Iris pigment epithelial cell (primary cell): Measurements from ENCODE around the gene BNC2.

ENCODE experiments used
- DNase-seq: peaks from one replicate; pipeline ENCODE4 v3.0.0-alpha.2; 2011; ENCODE audit warnings: low read depth

The BNC2 gene

GRCh38 chr9:16450043-16450442 lies 420.4 kb downstream of the BNC2 start:
- DNase-seq = no peak

DNA sequence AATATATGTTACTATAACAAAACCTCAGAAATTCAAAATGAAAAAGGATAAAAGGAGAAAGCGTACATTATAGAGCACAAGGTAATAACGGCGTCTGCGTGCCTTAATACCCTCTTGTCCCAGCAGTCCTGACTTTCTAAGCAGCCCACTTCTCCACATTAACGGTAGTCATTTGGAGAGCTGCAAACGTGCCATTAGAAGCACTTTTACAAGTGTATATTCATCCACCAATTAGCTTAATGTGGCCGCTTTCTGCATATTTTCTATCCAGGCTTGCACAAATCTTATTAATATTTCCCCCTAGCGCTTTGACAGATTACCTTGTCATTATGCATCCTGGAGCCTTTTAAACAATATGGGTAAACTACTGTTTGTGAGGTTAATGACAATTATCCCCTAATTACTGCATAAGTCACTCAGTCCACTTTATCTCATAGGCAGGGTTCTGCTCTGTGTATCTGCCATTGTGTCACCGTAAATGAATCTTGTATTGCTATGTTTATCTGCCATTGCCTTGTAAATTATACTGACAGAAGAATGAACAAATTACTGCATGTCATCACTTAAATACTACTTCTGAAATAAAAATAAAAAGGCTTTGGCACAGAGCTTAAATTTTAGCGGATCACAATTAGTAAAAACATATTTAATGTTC lies 421.3 kb downstream of the BNC2 start:
- DNase-seq = no peak

DNA sequence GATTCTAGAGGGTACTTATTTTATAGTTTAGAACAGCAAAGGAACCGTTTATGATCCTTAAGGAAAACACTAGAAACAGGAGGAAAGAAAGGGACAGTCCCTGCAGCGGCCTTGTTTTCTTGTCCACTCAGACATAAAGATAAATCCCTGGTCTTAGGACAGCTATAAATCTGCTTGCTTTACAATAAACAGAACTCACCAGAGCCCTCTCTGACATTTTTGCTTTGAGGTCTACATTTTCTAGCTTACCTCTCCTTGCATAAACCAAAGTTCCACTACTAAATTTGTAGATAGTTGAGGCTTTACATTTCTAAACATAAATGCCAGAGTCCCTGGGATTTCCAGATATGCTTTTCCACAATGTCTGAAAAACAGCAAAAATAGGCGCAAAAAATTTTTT lies 422.5 kb downstream of the BNC2 start:
- DNase-seq = no peak

- DNase-seq = no peak
Measured at GRCh38 chr9:16446636-16447035, 423.8 kb downstream of the BNC2 start.

- peak; percentile 78 for DNase-seq
Measured at GRCh38 chr9:16445141-16445920, 425.1 kb downstream of the BNC2 start.

DNA sequence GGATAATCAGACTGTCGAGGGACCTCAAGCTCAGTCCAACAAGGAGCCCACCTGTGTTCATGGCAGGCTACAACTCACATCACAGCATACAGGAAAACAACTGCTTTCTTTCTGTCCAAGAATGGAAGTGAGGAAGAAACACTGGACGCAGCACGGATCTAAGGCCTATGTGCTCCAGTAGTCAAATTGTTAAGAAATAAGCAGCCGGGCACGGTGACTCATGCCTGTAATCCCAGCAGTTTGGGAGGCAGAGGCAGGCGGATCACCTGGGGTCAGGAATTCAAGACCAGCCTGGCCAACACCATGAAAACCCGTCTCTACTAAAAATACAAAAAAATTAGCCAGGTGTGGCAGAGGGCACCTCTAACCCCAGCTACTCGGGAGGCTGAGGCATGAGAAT lies 427.8 kb downstream of the BNC2 start:
- DNase-seq = peak; percentile 84

GRCh38 chr9:16441791-16442190 lies 428.7 kb downstream of the BNC2 start:
- DNase-seq = no peak

GRCh38 chr9:16438831-16439230 lies 431.6 kb downstream of the BNC2 start:
- DNase-seq = peak; percentile 50

DNA sequence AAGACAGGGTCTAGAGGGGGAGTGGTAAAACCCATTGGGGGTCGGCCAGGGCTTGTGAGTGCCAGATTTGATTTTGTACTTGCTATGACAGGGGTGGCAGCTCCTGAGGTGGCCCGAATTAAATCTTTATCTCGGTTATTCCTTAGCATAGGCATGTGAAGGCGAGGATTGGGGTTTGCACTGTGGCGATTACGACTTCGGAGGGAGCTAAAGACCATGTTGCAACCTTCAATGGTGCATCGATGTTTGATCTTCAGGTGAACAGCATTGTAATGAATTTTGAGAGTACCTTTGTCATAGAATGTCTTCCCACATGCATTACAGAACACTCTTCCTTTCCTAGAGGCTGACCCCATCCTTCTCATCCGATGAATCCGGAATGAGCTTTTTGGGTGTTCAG lies 433.9 kb downstream of the BNC2 start:
- no peak for DNase-seq

DNA sequence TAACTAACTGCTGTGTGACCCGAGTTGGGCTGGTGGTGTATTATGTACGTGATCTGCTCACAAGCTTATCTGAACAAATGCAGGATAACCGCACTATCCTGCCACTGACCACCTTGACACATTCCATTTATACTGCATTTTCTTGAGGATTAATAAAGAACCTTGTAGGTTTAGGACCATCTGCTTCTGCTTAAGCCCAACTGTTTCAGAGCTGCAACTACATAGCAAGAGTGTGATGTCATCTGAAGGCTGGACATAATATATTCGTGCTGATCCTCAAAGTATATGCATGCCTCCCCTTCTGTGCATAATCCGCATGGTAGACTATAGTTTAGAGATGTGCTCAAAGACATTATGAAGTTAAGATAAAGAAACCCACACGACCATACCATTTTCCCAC lies 435.9 kb downstream of the BNC2 start:
- peak; percentile 92 for DNase-seq

GRCh38 chr9:16433494-16433893 lies 437.0 kb downstream of the BNC2 start:
- DNase-seq = no peak

- DNase-seq = peak; percentile 60
Measured at GRCh38 chr9:16431666-16432392, 438.6 kb downstream of the BNC2 start.

DNA sequence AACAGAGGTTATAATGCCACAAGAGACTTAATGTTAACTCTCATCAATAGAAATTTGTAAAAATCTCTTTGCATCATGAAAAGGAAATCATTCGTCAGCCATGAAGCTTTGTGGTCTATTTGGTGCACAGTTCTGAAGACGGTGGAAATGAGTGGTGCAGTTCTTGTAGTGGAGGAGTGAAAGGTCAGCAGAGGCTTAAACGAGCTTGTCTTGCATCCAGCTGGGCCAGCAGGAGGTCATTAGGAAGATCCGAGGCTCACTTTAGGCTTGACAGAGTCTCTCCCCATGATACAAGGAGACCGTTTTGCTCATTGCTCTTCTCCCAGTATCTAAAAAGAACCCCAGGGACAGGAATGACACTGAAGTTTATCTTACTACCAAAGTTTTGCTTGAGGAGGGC lies 440.8 kb downstream of the BNC2 start:
- DNase-seq = peak; percentile 58

- DNase-seq = no peak
Measured at GRCh38 chr9:16427873-16428427, 442.5 kb downstream of the BNC2 start.

- DNase-seq = peak; percentile 94
Measured at GRCh38 chr9:16426716-16427115, 443.8 kb downstream of the BNC2 start.

- DNase-seq = peak; percentile 94
Measured at GRCh38 chr9:16425562-16426231, 444.8 kb downstream of the BNC2 start.

DNA sequence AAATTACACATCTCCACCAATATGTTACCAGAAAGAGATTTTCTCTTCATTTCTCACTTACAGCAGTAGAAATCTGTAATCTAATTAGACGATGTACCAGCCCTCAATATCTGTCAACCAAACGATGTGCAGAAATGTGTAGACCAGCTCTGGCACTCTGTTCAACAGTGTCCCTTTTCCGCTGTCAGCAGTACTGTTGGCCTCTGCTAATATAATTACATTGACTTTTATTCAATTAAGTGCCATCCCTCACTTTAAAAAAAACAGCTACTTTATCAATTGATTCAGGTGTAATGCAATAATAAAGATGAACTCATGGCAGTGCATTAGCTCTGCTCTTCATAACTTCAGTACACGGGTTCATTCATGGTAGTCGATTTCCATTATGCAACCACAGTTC lies 448.4 kb downstream of the BNC2 start:
- no peak for DNase-seq

DNA sequence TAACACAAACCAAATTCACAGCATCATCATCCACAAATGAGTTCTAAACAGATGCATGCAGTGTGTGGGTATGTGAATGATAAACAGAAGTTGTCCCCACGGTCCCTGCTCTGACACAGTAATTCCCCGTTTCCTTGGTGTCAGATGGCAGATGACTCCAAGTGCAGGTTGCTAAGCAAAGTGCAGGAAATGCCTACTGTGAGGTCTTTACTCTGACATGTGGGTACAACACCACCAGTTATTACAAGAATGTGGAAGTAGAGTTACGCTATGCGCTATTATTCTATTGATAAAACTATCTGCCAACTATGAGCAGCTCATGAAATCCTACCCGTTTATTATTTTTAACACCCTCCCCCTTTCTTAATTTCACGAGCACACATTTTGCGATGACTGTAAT lies 448.9 kb downstream of the BNC2 start:
- peak; percentile 85 for DNase-seq

- DNase-seq = no peak
Measured at GRCh38 chr9:16419124-16419523, 451.3 kb downstream of the BNC2 start.

GRCh38 chr9:16418721-16419120 lies 451.7 kb downstream of the BNC2 start:
- no peak for DNase-seq

DNA sequence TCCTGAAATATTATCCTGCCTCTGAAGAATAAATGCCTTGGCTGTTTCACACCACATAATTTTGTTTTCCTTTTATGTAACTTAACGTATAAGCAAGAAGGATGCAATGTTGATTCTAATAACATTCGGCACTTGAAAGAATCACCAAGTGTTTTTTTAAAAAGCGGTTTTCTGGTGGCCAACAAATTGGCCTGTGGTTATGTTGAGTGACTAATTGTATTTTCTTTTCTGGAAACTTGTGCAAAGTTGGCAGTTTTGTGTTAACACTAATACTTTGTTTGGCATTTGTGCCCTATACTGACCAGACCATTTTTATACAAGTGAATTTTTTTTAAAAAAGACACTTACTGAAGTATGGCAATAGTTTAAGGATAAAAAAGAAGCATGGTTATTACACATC lies 452.7 kb downstream of the BNC2 start:
- DNase-seq = peak; percentile 55

DNA sequence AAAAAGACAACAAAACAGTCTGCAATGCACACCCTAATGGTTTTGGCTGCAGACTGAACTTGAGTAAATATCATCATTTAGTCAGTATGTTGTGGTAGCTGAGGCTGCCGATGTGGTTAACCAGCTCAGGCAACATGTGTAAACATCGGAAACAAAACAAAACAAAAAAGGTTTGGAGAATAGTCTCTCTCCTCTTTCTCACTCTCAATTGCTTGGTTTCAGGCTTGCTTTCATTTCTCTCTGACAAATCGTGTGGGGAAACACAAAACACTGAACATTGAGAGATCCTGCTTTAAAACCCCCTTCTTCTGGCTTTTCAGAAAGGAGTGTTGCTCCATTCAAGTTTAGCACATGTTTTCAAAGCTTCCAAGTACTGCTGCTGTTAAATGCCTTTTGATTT lies 453.3 kb downstream of the BNC2 start:
- DNase-seq = peak; percentile 98
